Measurements from ENCODE around the gene SLIT3. TPM values are rescaled to one million over a fixed set of nuclear protein-coding genes. Genes with fewer than 3 reads are reported as not detected.

Gene SLIT3
- total and polyA plus RNA-seq, 9 of the 15 experiments (the other 6 are each of a cell fraction or from before 2014, with no cell fraction given) = 0.01 to 0.04 TPM; not detected in 7

DNA sequence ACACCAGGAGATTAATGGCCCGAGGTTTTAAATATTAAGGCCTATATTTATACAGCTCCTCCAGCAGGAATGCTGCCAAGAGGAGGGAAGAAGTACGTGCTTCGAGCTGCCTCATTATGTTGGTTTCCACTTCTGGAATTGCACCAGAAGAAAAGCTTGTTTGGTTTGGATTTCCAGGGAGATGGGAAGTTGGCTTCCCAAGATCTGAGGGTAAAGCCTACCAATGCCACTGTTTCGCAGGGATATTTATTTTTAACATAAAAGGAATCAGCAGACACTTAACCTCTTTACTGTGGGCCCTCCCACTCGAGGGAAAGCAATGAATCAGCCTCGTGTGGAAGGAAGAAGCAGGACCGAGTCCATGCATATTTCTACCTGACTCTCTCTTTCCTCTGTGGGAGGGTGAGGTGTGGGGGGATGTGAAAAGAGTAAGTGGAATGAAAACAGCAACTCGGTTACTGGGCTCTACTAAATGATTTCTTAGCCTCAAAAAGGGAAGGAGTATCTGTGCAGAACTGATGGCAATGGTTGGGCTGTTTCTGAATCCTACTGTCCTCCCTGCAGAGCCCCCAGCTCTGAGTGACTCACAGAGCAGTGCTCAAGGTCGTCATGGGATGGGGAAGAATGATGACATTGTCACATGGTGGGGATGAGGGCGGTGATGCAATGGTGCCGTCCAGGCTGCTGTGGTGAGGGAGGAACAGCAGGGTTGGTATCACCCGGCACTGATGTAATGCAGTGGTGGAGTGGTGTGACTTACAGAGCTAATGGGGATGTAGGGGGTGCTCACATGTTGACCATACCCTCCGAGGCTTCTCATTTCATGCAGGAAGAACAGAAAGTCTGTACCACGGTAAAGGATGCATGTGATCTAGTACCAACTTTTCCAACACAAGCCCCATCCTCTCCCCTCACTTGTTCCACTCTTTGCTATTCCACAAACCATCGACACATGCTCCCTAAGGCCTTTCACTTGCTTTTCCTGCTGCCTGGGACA is 506.8 kb downstream of the SLIT3 start (continued):
- TF ChIP-seq, protein P1, sequence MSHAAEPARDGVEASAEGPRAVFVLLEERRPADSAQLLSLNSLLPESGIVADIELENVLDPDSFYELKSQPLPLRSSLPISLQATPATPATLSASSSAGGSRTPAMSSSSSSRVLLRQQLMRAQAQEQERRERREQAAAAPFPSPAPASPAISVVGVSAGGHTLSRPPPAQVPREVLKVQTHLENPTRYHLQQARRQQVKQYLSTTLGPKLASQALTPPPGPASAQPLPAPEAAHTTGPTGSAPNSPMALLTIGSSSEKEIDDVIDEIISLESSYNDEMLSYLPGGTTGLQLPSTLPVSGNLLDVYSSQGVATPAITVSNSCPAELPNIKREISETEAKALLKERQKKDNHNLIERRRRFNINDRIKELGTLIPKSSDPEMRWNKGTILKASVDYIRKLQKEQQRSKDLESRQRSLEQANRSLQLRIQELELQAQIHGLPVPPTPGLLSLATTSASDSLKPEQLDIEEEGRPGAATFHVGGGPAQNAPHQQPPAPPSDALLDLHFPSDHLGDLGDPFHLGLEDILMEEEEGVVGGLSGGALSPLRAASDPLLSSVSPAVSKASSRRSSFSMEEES (CRISPR knock-in tag; IDR thresholded peaks at IDR 0.05) = no peak
- TF ChIP-seq SRSF1 (IDR thresholded peaks at IDR 0.05; ENCODE audit: low read depth, low read length) = no peak
- peak; percentile 38; the same call in 1 of the 2 replicates for TF ChIP-seq ZNF134 (CRISPR knock-in tag; conservative IDR thresholded peaks at IDR 0.05)
- no peak for TF ChIP-seq DACH1 (IDR thresholded peaks at IDR 0.05; ENCODE audit: partially characterized antibody)
- TF ChIP-seq, protein P2, sequence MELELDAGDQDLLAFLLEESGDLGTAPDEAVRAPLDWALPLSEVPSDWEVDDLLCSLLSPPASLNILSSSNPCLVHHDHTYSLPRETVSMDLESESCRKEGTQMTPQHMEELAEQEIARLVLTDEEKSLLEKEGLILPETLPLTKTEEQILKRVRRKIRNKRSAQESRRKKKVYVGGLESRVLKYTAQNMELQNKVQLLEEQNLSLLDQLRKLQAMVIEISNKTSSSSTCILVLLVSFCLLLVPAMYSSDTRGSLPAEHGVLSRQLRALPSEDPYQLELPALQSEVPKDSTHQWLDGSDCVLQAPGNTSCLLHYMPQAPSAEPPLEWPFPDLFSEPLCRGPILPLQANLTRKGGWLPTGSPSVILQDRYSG (tag; conservative IDR thresholded peaks at IDR 0.05; ENCODE audit: low read depth) = no peak
- no peak for TF ChIP-seq COPS2 (conservative IDR thresholded peaks at IDR 0.05)
- no peak for TF ChIP-seq NELFE (IDR thresholded peaks at IDR 0.05; ENCODE audit: insufficient read depth, insufficient read length)
- no peak for TF ChIP-seq CCAR2 (IDR thresholded peaks at IDR 0.05; ENCODE audit: low read depth, low read length)
- TF ChIP-seq RB1 (IDR thresholded peaks at IDR 0.05; ENCODE audit: low read depth) = no peak
- TF ChIP-seq JUNB (CRISPR knock-in tag; conservative IDR thresholded peaks at IDR 0.05) = no peak
- no peak for TF ChIP-seq BCOR (IDR thresholded peaks at IDR 0.05)
- TF ChIP-seq CBFA2T3 (IDR thresholded peaks at IDR 0.05) = no peak
- TF ChIP-seq PURB (CRISPR knock-in tag; IDR thresholded peaks at IDR 0.05; ENCODE audit: low read depth) = no peak
- no peak for TF ChIP-seq ZBTB8A (IDR thresholded peaks at IDR 0.05; ENCODE audit: partially characterized antibody)
- TF ChIP-seq TOE1 (IDR thresholded peaks at IDR 0.05; ENCODE audit: borderline replicate concordance) = no peak
- no peak for TF ChIP-seq TOE1 (CRISPR knock-in tag; IDR thresholded peaks at IDR 0.05; ENCODE audit: borderline replicate concordance, low read depth)
- TF ChIP-seq, protein P3, sequence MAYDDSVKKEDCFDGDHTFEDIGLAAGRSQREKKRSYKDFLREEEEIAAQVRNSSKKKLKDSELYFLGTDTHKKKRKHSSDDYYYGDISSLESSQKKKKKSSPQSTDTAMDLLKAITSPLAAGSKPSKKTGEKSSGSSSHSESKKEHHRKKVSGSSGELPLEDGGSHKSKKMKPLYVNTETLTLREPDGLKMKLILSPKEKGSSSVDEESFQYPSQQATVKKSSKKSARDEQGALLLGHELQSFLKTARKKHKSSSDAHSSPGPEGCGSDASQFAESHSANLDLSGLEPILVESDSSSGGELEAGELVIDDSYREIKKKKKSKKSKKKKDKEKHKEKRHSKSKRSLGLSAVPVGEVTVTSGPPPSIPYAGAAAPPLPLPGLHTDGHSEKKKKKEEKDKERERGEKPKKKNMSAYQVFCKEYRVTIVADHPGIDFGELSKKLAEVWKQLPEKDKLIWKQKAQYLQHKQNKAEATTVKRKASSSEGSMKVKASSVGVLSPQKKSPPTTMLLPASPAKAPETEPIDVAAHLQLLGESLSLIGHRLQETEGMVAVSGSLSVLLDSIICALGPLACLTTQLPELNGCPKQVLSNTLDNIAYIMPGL (CRISPR knock-in tag; IDR thresholded peaks at IDR 0.05) = no peak
- no peak for TF ChIP-seq NCOA1 (IDR thresholded peaks at IDR 0.05; ENCODE audit: low read depth)
- no peak for TF ChIP-seq RBM22 (IDR thresholded peaks at IDR 0.05; ENCODE audit: low read depth, low read length, poor library complexity, severe bottlenecking)
- TF ChIP-seq FOXJ3 (CRISPR knock-in tag; IDR thresholded peaks at IDR 0.05) = no peak
- TF ChIP-seq RFX7 (CRISPR knock-in tag; IDR thresholded peaks at IDR 0.05) = no peak
- no peak for TF ChIP-seq YBX1 (IDR thresholded peaks at IDR 0.05)
- no peak for TF ChIP-seq GTF2A2 (tag; IDR thresholded peaks at IDR 0.05)
